Measurements from ENCODE around the gene C19orf81.

GRCh38 chr19:50602089-50602422, 47.2 kb upstream of the C19orf81 start:
- TF ChIP-seq CTCF (IDR thresholded peaks at IDR 0.05) (no peak), POLR2AphosphoS5 (IDR thresholded peaks at IDR 0.05; ENCODE audit: insufficient read depth in 1 of 2, low read depth in 1 of 2) (no peak), POLR2A (IDR thresholded peaks at IDR 0.05) (no peak)

All from vagina (tissue), 2 donors.